HG03175 (cell line): Measurements from ENCODE around the gene SAMD4B.
"Not testable (repeated sequence)": the region's sequence is repeated elsewhere in the genome, so short reads cannot be mapped to it uniquely, and the experiment has no call there.

Experiments
- ATAC-seq: cut with Tn5 transposase; IDR thresholded peaks from one replicate; pipeline ENCODE4 v1.9.1; 2021; ENCODE audit warnings: mild to moderate bottlenecking, moderate library complexity; ENCODE audit not compliant: unreplicated experiment

SAMD4B gene

DNA sequence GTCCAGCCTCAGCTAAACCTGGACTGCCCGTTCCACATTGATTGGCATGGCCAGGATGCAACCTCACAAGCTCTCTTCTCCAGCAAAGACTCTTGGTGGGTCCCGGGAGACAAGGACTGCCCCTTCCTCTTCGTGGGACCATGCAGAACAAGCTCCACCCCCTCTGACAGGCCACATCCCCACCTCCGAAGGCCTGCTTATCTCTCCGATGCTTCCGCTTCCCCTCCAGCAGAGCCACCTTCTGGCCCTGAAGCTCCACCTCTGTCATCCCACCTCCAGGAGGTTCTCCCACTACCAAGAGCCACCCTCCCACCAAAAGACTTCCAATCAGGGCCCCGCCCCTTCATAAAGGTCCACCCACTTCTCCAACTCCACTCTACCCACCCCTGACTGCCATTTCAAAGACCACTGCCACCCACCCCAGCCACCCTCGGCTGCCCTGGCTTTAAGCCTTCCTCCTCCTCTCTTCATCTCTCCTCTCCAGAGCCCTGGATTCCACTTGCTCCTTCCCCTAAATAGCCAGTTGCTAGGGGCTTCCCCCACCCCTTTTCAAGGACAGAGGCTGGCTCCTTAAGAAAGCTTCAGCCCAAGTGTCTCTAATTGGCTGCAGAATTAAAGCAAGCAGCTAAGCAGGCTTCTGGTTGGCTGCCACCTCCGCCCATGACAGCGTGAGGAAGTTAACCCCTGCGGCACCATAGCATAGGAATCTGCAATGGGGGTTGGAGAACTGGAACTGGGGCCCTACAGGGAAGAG lies 31.5 kb upstream of the SAMD4B start:
- ATAC-seq = no peak

DNA sequence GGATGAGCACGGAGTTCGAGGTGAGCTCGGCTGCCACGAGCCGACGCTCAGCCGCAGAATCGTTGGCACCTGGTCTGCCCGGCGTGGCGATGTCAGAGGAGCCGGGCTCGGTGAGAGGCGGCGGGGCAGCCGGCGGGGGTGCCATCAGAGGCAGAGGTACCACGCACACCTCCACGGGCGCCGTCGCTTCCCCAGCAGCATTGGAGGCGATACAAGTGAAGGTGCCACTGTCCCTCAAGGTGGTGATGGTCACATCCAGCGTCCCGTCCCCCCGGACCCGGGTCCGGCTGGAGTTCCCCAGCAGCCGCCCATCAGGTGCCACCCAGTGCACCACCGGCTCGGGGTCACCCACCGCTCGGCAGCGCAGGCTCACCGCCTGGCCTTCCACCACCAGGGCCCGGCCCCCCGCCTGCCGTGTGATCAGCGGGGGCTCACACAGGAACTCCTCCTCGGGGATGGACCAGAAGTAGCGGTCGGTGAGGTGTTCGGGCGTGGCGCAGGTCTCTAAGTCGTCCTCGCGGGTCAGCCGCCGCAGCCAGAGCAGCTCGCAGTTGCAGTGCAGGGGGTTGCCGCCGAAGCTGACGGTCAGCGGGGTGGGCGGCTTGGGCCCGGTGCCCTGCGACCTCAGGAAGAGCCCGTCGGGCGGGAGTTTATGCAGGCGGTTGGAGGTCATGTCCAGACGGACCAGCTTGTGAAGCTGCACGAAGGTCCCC lies 28.0 kb upstream of the SAMD4B start:
- ATAC-seq = no peak

DNA sequence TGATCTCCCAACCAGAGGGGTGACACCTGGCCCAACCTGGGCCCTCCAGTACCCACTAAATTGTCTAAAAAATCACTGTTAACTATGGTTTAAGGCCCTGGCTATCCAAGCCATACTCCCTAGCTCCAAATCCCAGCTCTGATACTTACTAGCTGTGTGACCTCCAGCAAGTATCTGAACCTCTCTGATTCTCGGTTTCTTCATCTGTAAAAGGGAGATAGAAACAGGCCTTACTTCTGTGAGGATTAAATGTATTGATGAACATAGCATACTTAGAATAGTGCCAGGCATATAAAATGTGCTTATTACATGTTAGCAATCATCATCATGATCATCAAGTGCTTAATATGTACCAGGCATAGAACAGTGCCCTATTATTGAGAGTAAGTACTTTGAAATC lies 26.3 kb upstream of the SAMD4B start:
- ATAC-seq = no peak

DNA sequence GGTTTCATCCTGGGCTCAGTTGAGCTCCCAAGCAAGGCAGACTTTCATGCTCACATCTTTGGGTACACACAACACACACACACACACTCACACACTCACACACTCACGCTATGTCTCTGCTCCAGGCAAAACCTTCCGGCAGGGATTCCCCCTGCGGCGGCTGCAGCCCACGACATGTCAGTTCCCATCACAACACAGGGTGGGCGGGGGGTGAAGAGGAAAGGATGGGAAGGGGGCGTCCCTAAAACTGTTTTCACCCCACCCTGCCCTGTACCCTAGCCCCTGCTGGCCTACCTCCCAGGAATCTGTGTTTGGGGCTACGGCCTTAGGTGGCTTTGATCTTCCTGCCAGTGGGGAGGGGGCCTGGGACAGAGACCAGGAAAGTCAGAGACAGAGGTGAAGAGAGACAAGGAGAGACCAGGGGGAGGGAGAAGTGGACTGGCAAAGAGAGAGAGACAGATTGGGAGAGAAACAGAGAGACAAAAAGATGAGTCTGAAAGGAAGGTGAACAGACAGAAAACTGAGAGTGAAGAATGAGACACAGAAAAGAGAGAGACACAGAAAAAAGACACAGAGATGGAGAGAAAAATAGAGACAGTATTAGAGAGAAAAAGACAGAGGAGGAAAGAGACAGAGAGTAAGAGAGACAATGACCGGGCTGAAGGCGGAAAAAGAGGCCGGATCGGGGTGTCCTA lies 25.4 kb upstream of the SAMD4B start:
- ATAC-seq = no peak

DNA sequence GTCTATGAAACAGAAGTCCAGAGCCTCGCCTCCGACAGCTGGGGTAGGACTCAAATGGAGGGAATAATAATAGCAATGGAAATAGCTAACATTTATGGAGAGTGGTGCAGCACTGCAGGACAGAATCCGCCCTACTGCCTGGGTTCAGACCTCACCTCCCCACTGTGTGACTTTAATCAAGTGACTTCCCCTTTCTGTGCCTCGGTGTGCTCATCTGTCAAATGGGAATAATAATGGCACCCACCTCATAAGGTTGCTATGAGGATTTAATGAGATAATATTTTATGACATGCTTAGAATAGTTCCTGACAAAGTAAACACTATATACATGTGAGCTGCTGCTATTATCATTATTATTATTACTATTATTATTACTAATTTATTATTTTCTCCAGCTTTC lies 24.7 kb upstream of the SAMD4B start:
- ATAC-seq = no peak

DNA sequence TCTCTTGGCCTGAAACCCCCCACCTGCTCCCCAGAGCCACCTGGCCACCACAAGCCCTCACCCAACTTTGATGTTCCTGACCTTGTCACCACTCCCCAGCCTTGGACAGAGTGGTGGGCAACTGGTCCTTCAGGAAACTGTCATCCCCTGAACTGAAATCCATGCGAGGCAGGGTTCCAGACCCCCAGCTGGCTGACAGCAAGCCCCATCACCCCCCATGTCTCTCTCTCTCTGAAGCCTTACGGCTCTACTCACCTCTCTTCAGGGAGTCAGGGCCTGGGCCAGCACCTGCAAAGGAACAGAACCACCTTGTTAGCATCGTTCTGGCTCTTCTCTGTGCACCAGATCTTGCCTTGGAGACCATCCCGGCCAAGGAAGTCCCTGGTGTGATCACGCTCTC lies 24.1 kb upstream of the SAMD4B start:
- no peak for ATAC-seq

DNA sequence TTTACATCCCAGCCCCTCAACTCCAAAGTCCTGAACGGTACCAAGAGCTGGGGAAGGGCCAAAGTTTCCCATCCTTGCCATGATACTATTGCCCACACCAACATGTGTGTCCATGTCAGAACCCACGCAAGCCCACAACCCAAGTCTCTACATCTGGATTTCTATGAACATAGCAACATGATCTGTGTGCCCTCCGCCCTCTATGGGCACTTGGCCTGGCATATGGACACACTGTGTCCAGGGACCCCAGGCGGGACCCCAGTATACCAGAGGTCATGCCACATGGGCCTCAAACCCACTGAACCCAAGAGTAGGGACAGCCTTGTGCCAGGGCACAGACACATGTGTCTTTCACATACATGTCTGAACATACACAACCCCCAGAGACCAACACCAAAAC lies 23.5 kb upstream of the SAMD4B start:
- no peak for ATAC-seq

DNA sequence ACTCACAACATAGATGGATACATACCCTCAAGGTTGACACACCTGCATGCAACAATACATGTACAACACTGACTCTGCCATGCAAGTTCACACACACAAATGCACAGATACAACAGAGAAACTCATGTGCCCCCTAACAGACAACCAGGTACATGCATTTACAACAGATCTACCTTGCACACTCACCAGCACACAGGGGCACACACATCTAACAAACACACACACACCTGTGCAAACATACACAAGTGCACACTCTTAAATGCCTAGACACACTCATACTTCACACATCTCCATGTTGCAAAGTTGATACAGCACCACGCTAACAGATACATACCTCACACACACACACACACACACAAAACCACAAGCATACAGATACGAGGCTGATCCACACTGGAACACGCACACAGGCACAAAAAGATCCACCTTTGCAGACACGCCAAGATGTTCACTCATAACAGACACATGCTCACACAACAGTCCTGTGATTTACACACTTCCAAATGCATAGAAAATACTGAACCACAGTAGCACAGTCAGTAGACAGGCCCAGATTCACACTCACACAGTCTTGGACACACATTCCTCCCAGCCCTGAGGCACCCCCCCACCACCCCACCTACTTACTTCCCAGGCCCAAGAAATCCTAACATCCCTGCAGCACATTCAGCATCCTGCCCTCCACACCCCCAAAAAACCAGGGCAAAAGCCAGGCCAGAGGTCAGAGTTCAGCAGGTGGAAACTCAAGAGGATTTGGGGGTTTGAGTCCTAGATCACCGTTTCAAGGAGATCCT lies 22.9 kb upstream of the SAMD4B start:
- no peak for ATAC-seq

DNA sequence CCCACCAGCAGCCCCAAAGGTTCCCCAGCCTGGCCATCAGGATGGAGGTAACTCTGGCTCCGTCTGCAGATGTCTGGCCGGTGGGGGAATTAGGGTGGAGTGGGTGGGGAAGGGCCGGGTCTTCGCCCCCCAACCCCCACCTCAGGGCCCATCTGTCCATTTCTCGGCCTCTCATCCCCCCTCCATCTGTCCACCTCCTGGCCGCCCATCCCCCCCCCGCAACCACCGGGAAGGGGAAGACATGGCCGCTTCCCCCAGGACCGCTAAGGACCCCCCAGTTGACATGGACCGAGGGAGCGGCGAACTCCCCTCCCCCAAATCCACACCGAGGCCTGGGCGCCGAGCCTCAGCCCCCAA lies 22.4 kb upstream of the SAMD4B start:
- no peak for ATAC-seq

DNA sequence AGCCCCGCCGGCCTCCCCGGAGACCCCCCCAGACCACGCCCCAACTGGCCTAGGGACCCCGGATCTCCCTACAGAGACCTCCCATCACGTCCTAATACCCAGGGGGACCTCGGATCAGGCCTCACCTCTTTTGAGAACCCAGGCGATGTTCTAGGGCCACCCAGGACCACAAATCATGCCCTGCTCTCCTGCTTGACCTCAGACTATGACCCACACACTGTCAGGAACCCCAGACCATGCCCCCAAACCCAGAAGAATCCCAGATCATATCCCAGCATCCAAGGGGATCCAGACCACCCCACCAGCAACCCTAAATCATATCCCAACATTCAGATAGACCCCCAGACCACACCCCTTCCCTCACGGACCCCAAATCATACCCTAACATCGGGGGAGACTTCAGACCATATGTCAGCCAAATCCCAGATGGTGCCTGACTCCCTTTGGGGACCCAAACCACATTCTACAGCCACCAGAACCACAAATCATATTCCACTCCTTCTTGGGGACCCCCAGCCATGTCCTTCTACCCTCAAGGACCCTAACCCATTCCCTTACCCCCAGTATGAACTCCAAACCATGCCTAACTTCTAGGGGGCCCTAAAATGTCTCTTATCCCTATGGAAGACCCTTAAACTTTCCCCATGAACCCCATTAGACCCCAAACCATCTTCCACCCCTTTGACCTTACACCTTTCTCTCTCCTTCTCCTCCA lies 20.9 kb upstream of the SAMD4B start:
- no peak for ATAC-seq

DNA sequence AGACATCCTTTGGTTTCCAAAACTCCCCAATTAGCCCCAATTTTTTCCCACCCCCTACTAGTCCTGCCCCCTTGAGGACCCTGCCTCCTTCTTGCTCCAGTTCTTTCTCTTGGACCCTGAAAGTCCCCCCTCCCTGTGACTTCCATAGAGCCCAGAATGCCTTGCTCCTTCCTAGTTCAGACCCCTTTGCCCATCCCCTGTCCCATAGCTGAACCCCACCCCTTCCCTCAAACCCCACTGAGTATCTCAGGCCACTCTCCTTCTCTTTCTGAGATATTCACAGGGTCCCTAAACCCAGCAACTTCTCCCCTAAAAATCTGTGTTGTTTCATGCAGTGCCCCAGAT lies 20.4 kb upstream of the SAMD4B start:
- no peak for ATAC-seq

DNA sequence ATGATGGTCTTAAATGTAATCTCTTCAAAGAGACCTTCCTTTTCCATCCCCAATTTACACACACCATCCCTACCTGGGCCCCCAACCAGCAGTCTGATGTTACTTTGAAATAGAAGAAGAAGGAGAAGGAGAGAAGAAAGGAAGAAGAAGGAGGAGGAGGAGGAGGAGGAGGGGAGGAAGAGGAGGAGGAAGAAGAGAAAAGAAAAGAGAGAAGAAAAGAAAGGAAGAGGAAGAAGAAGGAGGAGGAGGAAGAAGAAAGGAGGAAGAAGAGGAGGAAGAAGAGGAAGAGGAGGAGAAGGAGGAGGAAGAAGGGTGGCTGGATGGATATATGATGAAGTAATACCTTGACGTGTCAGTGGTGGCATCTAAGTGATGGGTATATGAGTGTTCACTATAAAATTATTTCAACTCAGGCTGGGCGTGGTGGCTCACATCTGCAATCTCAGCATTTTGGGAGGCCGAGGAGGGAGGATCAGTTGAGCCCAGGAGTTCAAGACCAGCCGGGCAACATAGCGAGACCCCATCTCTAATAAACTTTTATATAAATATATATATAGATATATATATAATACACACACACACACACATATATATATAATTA lies 17.9 kb upstream of the SAMD4B start:
- no peak for ATAC-seq

DNA sequence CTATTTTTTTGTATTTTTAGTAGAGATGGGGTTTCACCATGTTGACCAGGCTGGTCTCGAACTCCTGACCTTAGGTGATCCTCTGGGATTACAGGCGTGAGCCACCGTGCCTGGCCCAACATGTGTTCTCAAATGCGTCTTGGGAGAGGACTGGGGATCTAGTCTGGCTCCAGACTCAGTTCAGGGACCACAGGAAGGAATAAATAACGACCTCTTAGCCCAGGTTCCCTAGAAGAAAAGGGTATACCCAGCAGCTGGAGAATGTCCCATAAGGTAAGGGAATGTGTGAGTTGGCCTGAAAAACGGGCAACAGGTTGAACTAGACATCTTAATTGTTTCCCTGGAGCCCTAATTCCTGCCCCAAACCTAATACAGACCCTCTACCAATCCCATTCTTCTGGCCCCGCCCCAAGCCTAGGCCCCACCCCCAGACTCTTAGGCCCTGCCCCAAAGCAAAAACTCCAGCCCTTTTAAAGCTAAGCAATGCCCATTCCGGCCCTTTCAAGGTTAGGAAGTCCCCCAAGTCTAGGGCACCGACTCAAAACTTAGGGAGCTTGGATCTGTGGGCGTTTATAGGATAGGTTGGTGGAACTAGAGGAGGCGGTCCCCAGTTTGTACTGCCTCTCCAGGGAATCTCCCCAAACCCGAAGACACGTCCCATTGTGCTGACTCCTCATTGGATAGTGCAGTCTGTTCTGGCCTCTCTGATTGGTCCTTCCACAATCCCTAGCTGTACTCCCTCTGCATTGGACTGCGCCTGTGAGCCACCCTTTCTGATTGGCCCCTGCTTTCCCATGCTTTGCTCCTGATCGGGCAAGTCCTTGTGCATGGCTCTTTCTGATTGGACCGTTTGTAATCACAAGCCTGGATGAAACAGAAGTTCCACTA lies 16.2 kb upstream of the SAMD4B start:
- no peak for ATAC-seq

DNA sequence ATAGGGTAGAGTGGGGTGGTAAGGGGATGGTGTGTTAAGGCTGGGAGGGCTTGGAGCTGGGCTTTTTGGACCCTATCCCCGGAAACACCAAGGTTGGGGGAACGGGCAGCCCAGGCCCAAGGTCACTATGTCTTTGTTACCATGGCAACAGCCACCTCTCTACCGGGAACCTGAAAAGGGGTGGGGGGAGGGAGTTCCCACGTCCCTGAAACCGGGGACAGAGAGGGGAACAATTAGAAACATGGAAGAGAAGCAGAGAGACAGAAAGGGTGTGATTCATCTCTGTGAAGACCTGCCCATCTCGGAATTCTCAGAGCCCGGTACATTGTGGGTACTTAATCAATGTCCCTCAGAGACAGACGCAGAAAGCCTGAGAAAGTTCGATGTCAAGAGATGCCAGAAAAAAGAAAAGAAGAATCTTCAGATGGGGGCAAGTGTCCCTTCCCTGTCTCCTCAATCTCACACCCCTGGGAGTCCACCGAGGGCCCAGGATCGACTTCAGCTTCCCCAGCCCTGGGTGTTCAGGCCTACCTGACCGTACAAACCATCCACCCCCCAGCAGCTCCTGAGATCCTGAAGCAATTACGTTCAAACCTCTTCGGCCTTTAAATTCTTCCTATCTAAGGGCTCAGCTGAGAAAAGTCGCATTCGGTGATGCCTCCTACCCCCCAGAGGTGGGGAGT lies 14.7 kb upstream of the SAMD4B start:
- no peak for ATAC-seq

DNA sequence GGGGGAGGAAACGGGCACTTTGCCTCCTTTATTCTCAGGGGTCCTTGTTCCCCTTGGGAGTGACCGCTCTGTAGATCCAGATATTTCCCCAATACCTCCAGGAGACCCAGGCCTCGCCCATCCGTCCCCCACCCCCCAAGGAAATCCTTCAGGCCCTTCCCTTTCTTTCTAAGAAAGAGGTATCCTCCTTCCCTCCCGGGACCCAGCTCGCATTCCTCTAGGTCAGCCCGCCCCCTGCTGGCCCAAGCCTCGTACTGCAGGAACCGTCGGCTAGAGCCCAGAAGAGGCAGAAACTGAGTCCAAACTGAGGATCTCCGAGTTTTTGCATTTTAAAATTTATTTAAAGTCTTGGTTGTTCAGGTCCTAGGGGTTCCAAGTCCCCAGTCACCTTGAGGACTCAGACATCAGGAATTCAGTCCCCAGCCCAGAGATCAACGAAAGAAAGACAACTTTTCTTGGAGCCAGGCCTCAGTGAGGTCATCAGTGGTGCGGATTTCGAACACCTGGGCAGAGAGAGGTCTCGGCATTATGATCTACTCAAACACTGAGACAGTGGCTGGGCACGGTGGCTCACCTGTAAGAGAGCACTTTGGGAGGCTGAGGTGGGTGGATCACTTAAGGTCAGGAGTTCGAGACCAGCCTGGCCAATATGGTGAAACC lies 14.0 kb upstream of the SAMD4B start:
- no peak for ATAC-seq

DNA sequence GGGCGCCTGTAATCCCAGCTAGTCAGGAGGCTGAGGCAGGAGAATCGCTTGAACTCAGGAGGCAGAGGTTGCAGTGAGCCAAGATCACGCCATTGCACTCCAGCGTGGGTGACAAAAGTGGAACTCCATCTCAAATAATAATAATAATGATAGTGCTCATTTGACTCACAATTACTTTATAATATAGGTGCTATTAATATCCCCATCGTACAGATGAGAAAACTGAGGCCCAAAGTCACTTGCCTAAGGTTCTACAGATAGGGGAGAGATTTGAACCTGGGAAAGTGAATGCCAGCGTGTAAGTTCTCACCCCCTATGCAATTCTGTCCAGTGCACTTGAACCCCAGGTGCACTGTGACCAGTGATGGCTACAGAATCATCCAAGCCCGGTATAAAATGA lies 12.3 kb upstream of the SAMD4B start:
- no peak for ATAC-seq

DNA sequence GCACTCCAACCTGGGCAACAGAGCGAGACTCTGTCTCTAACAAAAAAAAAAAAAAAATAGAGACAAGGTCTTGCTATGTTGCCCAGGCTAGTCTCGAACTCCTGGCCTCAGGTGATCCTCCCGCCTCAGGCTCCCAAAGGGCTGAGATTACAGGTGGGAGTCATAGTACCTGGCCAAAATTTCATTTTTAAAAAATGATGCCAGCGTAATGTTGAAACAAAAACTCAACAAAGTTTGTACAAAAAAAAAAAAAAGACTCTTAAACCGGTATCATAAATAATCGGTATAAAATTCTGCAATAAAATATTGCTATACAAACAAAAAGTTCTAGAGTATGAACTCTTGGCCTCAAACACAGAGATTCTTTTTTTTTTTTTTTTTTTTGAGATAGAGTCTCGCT lies 9.9 kb upstream of the SAMD4B start:
- no peak for ATAC-seq

DNA sequence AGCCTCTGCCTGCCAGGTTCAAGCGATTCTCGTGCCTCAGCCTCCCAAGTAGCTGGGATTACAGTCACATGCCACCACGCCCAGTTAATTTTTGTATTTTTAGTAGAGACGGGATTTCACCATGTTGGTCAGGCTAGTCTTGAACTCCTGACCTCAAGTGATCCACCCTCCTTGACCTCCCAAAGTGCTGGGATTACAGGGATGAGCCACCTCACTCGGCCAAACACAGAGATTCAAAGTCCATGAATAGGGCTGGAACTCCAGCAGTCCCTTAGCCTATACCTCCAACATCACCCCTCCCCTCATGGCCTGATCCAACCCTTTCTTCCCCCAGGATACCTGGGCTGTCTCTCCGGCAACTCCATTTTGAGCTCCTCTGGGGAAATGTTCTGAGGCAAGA lies 9.5 kb upstream of the SAMD4B start:
- not testable (repeated sequence) for ATAC-seq
